Activated naive CD8-positive, alpha-beta T cell (primary cell): Measurements from ENCODE around the gene FABP7.

ENCODE experiments used
- H3K27ac Mint-ChIP-seq: one replicate; pipeline ENCODE4 v1.8.0; 2021; ENCODE audit warnings: mixed read lengths
- H3K27me3 Mint-ChIP-seq: one replicate; pipeline ENCODE4 v1.8.0; 2021; ENCODE audit warnings: mixed read lengths
- H3K36me3 Mint-ChIP-seq: one replicate; pipeline ENCODE4 v1.8.0; 2021; ENCODE audit warnings: mixed read lengths
- H3K4me1 Mint-ChIP-seq: one replicate; pipeline ENCODE4 v1.8.0; 2021; ENCODE audit warnings: low read depth, mixed read lengths
- H3K4me3 Mint-ChIP-seq: one replicate; pipeline ENCODE4 v1.8.0; 2021; ENCODE audit warnings: mild to moderate bottlenecking, mixed read lengths
- H3K9me3 Mint-ChIP-seq: one replicate; pipeline ENCODE4 v1.8.0; 2021; ENCODE audit warnings: low read depth, mixed read lengths

The FABP7 gene

GRCh38 chr6:122798099-122798641 lies 18.7 kb downstream of the FABP7 start:
- peaks cover 6% of the 10 kb centered on the region for H3K27me3 Mint-ChIP-seq
- no peaks in the 10 kb centered on the region for H3K4me1 Mint-ChIP-seq
- no peak overlapping the region for H3K4me3 Mint-ChIP-seq
- H3K27ac Mint-ChIP-seq = no peak overlapping the region
- no peaks in the 10 kb centered on the region for H3K36me3 Mint-ChIP-seq
- H3K9me3 Mint-ChIP-seq = no peaks in the 10 kb centered on the region

GRCh38 chr6:122799140-122799745 lies 19.7 kb downstream of the FABP7 start:
- no peaks in the 10 kb centered on the region for H3K9me3 Mint-ChIP-seq
- peaks cover 7% of the 10 kb centered on the region for H3K27me3 Mint-ChIP-seq
- H3K4me1 Mint-ChIP-seq = no peaks in the 10 kb centered on the region
- no peak overlapping the region for H3K27ac Mint-ChIP-seq
- H3K4me3 Mint-ChIP-seq = no peak overlapping the region
- no peaks in the 10 kb centered on the region for H3K36me3 Mint-ChIP-seq

GRCh38 chr6:122799916-122800686 lies 20.6 kb downstream of the FABP7 start:
- no peak overlapping the region for H3K4me3 Mint-ChIP-seq

GRCh38 chr6:122800906-122801305 lies 21.4 kb downstream of the FABP7 start:
- Mint-ChIP-seq H3K36me3 (no peaks in the 10 kb centered on the region), H3K9me3 (no peaks in the 10 kb centered on the region), H3K27ac (no peak overlapping the region), H3K4me1 (no peaks in the 10 kb centered on the region), H3K27me3 (peaks cover 7% of the 10 kb centered on the region), H3K4me3 (no peak overlapping the region)

More at GRCh38 chr6:122799916-122800686, 20.6 kb downstream of the FABP7 start:
- Mint-ChIP-seq H3K27ac (no peak overlapping the region), H3K36me3 (no peaks in the 10 kb centered on the region), H3K9me3 (no peaks in the 10 kb centered on the region), H3K27me3 (peaks cover 7% of the 10 kb centered on the region), H3K4me1 (no peaks in the 10 kb centered on the region)

GRCh38 chr6:122801397-122801796 lies 21.9 kb downstream of the FABP7 start:
- Mint-ChIP-seq H3K27me3 (peaks cover 7% of the 10 kb centered on the region), H3K4me1 (no peaks in the 10 kb centered on the region), H3K36me3 (no peaks in the 10 kb centered on the region), H3K4me3 (no peak overlapping the region), H3K27ac (no peak overlapping the region), H3K9me3 (no peaks in the 10 kb centered on the region)

GRCh38 chr6:122803171-122803661 lies 23.7 kb downstream of the FABP7 start:
- H3K36me3 Mint-ChIP-seq = no peaks in the 10 kb centered on the region
- H3K27me3 Mint-ChIP-seq = peaks cover 7% of the 10 kb centered on the region
- H3K9me3 Mint-ChIP-seq = no peaks in the 10 kb centered on the region
- no peak overlapping the region for H3K27ac Mint-ChIP-seq
- no peak overlapping the region for H3K4me3 Mint-ChIP-seq
- H3K4me1 Mint-ChIP-seq = no peaks in the 10 kb centered on the region

GRCh38 chr6:122804962-122805485 lies 25.5 kb downstream of the FABP7 start:
- Mint-ChIP-seq H3K27ac (no peak overlapping the region), H3K9me3 (no peaks in the 10 kb centered on the region), H3K36me3 (no peaks in the 10 kb centered on the region), H3K27me3 (peaks cover 7% of the 10 kb centered on the region), H3K4me1 (no peaks in the 10 kb centered on the region), H3K4me3 (no peak overlapping the region)

- no peak overlapping the region for H3K4me3 Mint-ChIP-seq
- H3K27ac Mint-ChIP-seq = no peak overlapping the region
- H3K36me3 Mint-ChIP-seq = no peaks in the 10 kb centered on the region
- no peaks in the 10 kb centered on the region for H3K9me3 Mint-ChIP-seq
- H3K4me1 Mint-ChIP-seq = no peaks in the 10 kb centered on the region
- H3K27me3 Mint-ChIP-seq = peaks cover 1% of the 10 kb centered on the region
Measured at GRCh38 chr6:122806291-122806690, 26.8 kb downstream of the FABP7 start.

GRCh38 chr6:122808121-122808885 lies 28.8 kb downstream of the FABP7 start:
- Mint-ChIP-seq H3K4me1 (no peaks in the 10 kb centered on the region), H3K4me3 (no peak overlapping the region), H3K9me3 (no peaks in the 10 kb centered on the region), H3K27me3 (peaks cover 1% of the 10 kb centered on the region), H3K27ac (no peak overlapping the region), H3K36me3 (no peaks in the 10 kb centered on the region)

- Mint-ChIP-seq H3K27ac (no peak overlapping the region), H3K27me3 (no peaks in the 10 kb centered on the region), H3K4me1 (no peaks in the 10 kb centered on the region), H3K4me3 (no peak overlapping the region), H3K9me3 (no peaks in the 10 kb centered on the region), H3K36me3 (no peaks in the 10 kb centered on the region)
Measured at GRCh38 chr6:122809001-122809400, 29.5 kb downstream of the FABP7 start.

- no peaks in the 10 kb centered on the region for H3K27me3 Mint-ChIP-seq
- no peaks in the 10 kb centered on the region for H3K36me3 Mint-ChIP-seq
- no peak overlapping the region for H3K27ac Mint-ChIP-seq
- H3K4me1 Mint-ChIP-seq = no peaks in the 10 kb centered on the region
- H3K9me3 Mint-ChIP-seq = no peaks in the 10 kb centered on the region
- H3K4me3 Mint-ChIP-seq = no peak overlapping the region
Measured at GRCh38 chr6:122809691-122810090, 30.2 kb downstream of the FABP7 start.

- no peak overlapping the region for H3K27ac Mint-ChIP-seq
- H3K4me1 Mint-ChIP-seq = no peaks in the 10 kb centered on the region
- no peaks in the 10 kb centered on the region for H3K36me3 Mint-ChIP-seq
- no peaks in the 10 kb centered on the region for H3K9me3 Mint-ChIP-seq
- H3K27me3 Mint-ChIP-seq = no peaks in the 10 kb centered on the region
- H3K4me3 Mint-ChIP-seq = no peak overlapping the region
Measured at GRCh38 chr6:122810189-122810588, 30.7 kb downstream of the FABP7 start.

GRCh38 chr6:122817358-122817757 lies 37.8 kb downstream of the FABP7 start:
- H3K9me3 Mint-ChIP-seq = no peaks in the 10 kb centered on the region
- H3K36me3 Mint-ChIP-seq = no peaks in the 10 kb centered on the region
- no peaks in the 10 kb centered on the region for H3K4me1 Mint-ChIP-seq
- H3K4me3 Mint-ChIP-seq = no peak overlapping the region
- H3K27ac Mint-ChIP-seq = no peak overlapping the region
- no peaks in the 10 kb centered on the region for H3K27me3 Mint-ChIP-seq

- no peaks in the 10 kb centered on the region for H3K36me3 Mint-ChIP-seq
- no peaks in the 10 kb centered on the region for H3K9me3 Mint-ChIP-seq
- no peaks in the 10 kb centered on the region for H3K4me1 Mint-ChIP-seq
- H3K27ac Mint-ChIP-seq = no peak overlapping the region
- H3K27me3 Mint-ChIP-seq = no peaks in the 10 kb centered on the region
- no peak overlapping the region for H3K4me3 Mint-ChIP-seq
Measured at GRCh38 chr6:122817766-122818165, 38.2 kb downstream of the FABP7 start.

GRCh38 chr6:122818866-122819265 lies 39.4 kb downstream of the FABP7 start:
- Mint-ChIP-seq H3K4me3 (no peak overlapping the region), H3K36me3 (no peaks in the 10 kb centered on the region), H3K27me3 (no peaks in the 10 kb centered on the region), H3K4me1 (no peaks in the 10 kb centered on the region), H3K27ac (no peak overlapping the region), H3K9me3 (no peaks in the 10 kb centered on the region)
